Measurements from ENCODE around the gene CCNY. TPM values are rescaled to one million over a fixed set of nuclear protein-coding genes. Genes with fewer than 3 reads are reported as not detected.

The CCNY gene
- total RNA-seq, 1 donor from 2014 or later = 85.9 TPM

DNA sequence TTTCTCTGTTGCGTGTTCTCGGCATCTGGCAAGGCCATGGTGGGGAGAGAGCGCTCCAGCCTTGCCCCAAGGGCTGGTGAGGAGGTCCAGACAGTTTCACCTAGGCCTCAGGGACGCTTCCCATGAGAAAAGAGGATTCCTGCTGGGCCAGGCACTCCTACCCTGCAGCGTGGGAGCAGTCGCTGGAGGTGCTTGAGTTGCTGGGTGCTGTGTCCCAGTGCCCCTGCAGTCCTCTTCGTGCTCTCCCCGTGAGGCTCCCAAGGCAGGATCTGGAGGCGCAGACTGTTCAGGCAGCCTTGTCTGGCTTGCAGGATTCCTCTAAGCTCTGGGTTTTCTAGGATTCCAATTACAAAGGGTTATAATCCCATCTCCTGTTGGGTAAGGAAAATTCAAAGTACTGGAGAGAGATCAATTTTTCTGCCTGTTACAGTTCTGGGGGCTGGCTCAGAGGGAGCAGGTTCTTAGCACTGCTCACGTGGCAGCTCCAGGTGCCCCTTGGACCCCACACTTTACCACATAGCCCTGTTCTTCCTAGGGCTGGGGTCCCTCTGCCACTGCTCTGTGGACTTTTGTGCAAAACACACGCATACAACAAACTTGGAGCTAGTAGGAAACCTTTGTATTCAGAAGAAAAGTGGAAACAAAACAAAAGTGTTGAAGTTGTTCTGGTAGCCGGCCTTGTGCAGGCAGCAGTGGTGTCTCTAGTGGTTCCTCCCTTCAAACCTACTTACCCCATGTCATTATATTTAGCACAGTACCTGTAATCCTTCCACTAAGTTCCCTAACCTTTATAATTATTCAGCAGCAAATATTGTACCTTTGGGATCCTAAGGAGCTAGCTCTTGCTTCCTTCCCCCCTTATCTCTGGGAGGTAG, 60.5 kb downstream of the CCNY start:
- peaks cover 41% of the 10 kb centered on the region for H3K4me1 Mint-ChIP-seq (ENCODE audit: low read depth, unreplicated experiment)
- H4K20me1 ChIP-seq (ENCODE audit: insufficient read depth, low read length) = peaks cover 97% of the 10 kb centered on the region

DNA sequence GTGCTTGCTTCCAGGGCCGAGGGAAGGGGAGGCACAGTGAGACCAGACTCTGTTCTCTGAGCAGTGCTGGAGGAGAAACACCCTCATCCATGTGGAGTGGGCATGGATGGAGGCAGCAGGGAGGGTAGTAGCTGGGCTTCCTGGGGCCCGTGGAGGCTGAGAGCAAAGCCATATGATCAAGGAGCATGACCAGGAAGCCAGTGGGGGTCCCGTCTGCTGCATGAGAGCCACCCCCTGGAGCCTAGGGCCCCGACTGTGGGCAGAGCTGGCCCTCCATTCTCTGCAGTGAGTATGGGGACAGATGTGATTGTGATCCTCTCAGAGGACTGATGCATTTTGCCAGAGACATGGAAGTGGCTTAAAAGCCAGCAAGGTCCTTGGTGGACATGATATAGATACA, 61.6 kb downstream of the CCNY start:
- H4K20me1 ChIP-seq (ENCODE audit: insufficient read depth, low read length) = peaks cover 91% of the 10 kb centered on the region

More for the DNA sequence above, 60.5 kb downstream of the CCNY start:
- H3K9me3 Mint-ChIP-seq (ENCODE audit: unreplicated experiment) = peaks cover under 1% of the 10 kb centered on the region
- peaks cover 5% of the 10 kb centered on the region for H3K36me3 Mint-ChIP-seq (ENCODE audit: low read depth, unreplicated experiment)
- Histone ChIP-seq H3K9me3 (ENCODE audit: insufficient read depth, low read depth, low read length) (no peaks in the 10 kb centered on the region), H3K27ac (ENCODE audit: low read depth, low read length) (no peak overlapping the region), H3K4me1 (ENCODE audit: insufficient read depth, low read length) (peaks cover 6% of the 10 kb centered on the region), H2AFZ (ENCODE audit: low read depth, low read length) (no peak overlapping the region), H3K4me3 (ENCODE audit: insufficient read depth, low read depth, low read length) (no peak overlapping the region), H3K36me3 (ENCODE audit: insufficient read depth, low read length) (no peaks in the 10 kb centered on the region), H3K27me3 (ENCODE audit: insufficient read depth, low read length) (no peaks in the 10 kb centered on the region), H3K4me2 (ENCODE audit: low read length) (no peak overlapping the region), H3K9ac (ENCODE audit: low read length) (no peak overlapping the region), H3K79me2 (ENCODE audit: insufficient read depth, low read length) (peaks cover 99% of the 10 kb centered on the region)
- no peak overlapping the region for H3K4me3 Mint-ChIP-seq (ENCODE audit: unreplicated experiment)
- peak overlapping the region; percentile 6 for H3K27ac Mint-ChIP-seq (ENCODE audit: unreplicated experiment)
- no peaks in the 10 kb centered on the region for H3K27me3 Mint-ChIP-seq (ENCODE audit: low read depth, unreplicated experiment)
- TF ChIP-seq EZH2 (IDR thresholded peaks at IDR 0.05; ENCODE audit: insufficient read depth, low read length) = no peak
- TF ChIP-seq, protein P1, sequence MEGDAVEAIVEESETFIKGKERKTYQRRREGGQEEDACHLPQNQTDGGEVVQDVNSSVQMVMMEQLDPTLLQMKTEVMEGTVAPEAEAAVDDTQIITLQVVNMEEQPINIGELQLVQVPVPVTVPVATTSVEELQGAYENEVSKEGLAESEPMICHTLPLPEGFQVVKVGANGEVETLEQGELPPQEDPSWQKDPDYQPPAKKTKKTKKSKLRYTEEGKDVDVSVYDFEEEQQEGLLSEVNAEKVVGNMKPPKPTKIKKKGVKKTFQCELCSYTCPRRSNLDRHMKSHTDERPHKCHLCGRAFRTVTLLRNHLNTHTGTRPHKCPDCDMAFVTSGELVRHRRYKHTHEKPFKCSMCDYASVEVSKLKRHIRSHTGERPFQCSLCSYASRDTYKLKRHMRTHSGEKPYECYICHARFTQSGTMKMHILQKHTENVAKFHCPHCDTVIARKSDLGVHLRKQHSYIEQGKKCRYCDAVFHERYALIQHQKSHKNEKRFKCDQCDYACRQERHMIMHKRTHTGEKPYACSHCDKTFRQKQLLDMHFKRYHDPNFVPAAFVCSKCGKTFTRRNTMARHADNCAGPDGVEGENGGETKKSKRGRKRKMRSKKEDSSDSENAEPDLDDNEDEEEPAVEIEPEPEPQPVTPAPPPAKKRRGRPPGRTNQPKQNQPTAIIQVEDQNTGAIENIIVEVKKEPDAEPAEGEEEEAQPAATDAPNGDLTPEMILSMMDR (IDR thresholded peaks at IDR 0.05; ENCODE audit: insufficient read depth, low read depth, low read length) = no peak
- DNase-seq (ENCODE audit: low read depth) (no peak), FAIRE-seq (no peak)

More for the DNA sequence above, 61.6 kb downstream of the CCNY start:
- no peak overlapping the region for H3K27ac ChIP-seq (ENCODE audit: low read depth, low read length)
- H3K4me2 ChIP-seq (ENCODE audit: low read length) = no peak overlapping the region
- H3K27me3 ChIP-seq (ENCODE audit: insufficient read depth, low read length) = no peaks in the 10 kb centered on the region
- no peak overlapping the region for H3K27ac Mint-ChIP-seq (ENCODE audit: unreplicated experiment)
- H3K4me3 ChIP-seq (ENCODE audit: insufficient read depth, low read depth, low read length) = no peak overlapping the region
- no peaks in the 10 kb centered on the region for H3K9me3 Mint-ChIP-seq (ENCODE audit: unreplicated experiment)
- H3K36me3 Mint-ChIP-seq (ENCODE audit: low read depth, unreplicated experiment) = peaks cover 2% of the 10 kb centered on the region
- no peak for DNase-seq (ENCODE audit: low read depth)
- H3K79me2 ChIP-seq (ENCODE audit: insufficient read depth, low read length) = peaks cover 99% of the 10 kb centered on the region
- no peaks in the 10 kb centered on the region for H3K9me3 ChIP-seq (ENCODE audit: insufficient read depth, low read depth, low read length)
- no peak overlapping the region for H3K4me3 Mint-ChIP-seq (ENCODE audit: unreplicated experiment)
- no peaks in the 10 kb centered on the region for H3K36me3 ChIP-seq (ENCODE audit: insufficient read depth, low read length)
- peaks cover 38% of the 10 kb centered on the region for H3K4me1 Mint-ChIP-seq (ENCODE audit: low read depth, unreplicated experiment)
- H2AFZ ChIP-seq (ENCODE audit: low read depth, low read length) = no peak overlapping the region
- H3K4me1 ChIP-seq (ENCODE audit: insufficient read depth, low read length) = peaks cover 6% of the 10 kb centered on the region
- H3K27me3 Mint-ChIP-seq (ENCODE audit: low read depth, unreplicated experiment) = no peaks in the 10 kb centered on the region
- H3K9ac ChIP-seq (ENCODE audit: low read length) = no peak overlapping the region
- FAIRE-seq = no peak
- TF ChIP-seq, protein P1 (IDR thresholded peaks at IDR 0.05; ENCODE audit: insufficient read depth, low read depth, low read length) = no peak
- TF ChIP-seq EZH2 (IDR thresholded peaks at IDR 0.05; ENCODE audit: insufficient read depth, low read length) = no peak

Measured in astrocyte (in vitro differentiated cells and primary cell).